ENCODE measurements around the gene TXNDC17.
"Not testable (repeated sequence)": the region's sequence is repeated elsewhere in the genome, so short reads cannot be mapped to it uniquely, and the experiment has no call there.

The TXNDC17 gene

GRCh38 chr17:6683081-6683684 is 42.3 kb downstream of the TXNDC17 start:
- Mint-ChIP-seq H3K4me1 (peaks cover 2% of the 10 kb centered on the region), H3K27me3 (peaks cover 89% of the 10 kb centered on the region)

GRCh38 chr17:6683730-6684459 is 43.0 kb downstream of the TXNDC17 start:
- Mint-ChIP-seq H3K9me3 (no peaks in the 10 kb centered on the region), H3K4me3 (no peak overlapping the region), H3K27me3 (peaks cover 82% of the 10 kb centered on the region), H3K4me1 (no peaks in the 10 kb centered on the region), H3K27ac (no peak overlapping the region)
- no peak for DNase-seq
- no peak for ATAC-seq

More at GRCh38 chr17:6683081-6683684, 42.3 kb downstream of the TXNDC17 start:
- DNase-seq (no peak), ATAC-seq (no peak)
- H3K9me3 Mint-ChIP-seq = no peaks in the 10 kb centered on the region
- H3K27ac Mint-ChIP-seq = no peak overlapping the region
- H3K4me3 Mint-ChIP-seq = no peak overlapping the region

- Mint-ChIP-seq H3K4me3 (no peak overlapping the region), H3K27ac (no peak overlapping the region), H3K9me3 (no peaks in the 10 kb centered on the region), H3K27me3 (peaks cover 78% of the 10 kb centered on the region), H3K4me1 (no peaks in the 10 kb centered on the region)
- no peak for DNase-seq
- ATAC-seq = no peak
Measured at GRCh38 chr17:6684460-6684783, 43.6 kb downstream of the TXNDC17 start.

- H3K27me3 Mint-ChIP-seq = peaks cover 74% of the 10 kb centered on the region
- H3K4me1 Mint-ChIP-seq = no peaks in the 10 kb centered on the region
- no peak overlapping the region for H3K27ac Mint-ChIP-seq
- no peak for DNase-seq
- no peaks in the 10 kb centered on the region for H3K9me3 Mint-ChIP-seq
- no peak overlapping the region for H3K4me3 Mint-ChIP-seq
- ATAC-seq = no peak
Measured at GRCh38 chr17:6684881-6685767, 44.3 kb downstream of the TXNDC17 start.

GRCh38 chr17:6686026-6686425 is 45.2 kb downstream of the TXNDC17 start:
- ATAC-seq (no peak), DNase-seq (no peak)
- peaks cover 68% of the 10 kb centered on the region for H3K27me3 Mint-ChIP-seq
- no peaks in the 10 kb centered on the region for H3K9me3 Mint-ChIP-seq
- H3K27ac Mint-ChIP-seq = no peak overlapping the region
- H3K4me1 Mint-ChIP-seq = no peaks in the 10 kb centered on the region
- no peak overlapping the region for H3K4me3 Mint-ChIP-seq

- H3K4me3 Mint-ChIP-seq = no peak overlapping the region
- H3K9me3 Mint-ChIP-seq = no peaks in the 10 kb centered on the region
- H3K27me3 Mint-ChIP-seq = peaks cover 64% of the 10 kb centered on the region
Measured at GRCh38 chr17:6688944-6689343, 48.1 kb downstream of the TXNDC17 start.

GRCh38 chr17:6690641-6691040 is 49.8 kb downstream of the TXNDC17 start:
- Mint-ChIP-seq H3K27me3 (peaks cover 55% of the 10 kb centered on the region), H3K9me3 (no peaks in the 10 kb centered on the region), H3K4me1 (no peaks in the 10 kb centered on the region), H3K4me3 (no peak overlapping the region), H3K27ac (no peak overlapping the region)
- ATAC-seq (no peak), DNase-seq (no peak)

More at GRCh38 chr17:6688944-6689343, 48.1 kb downstream of the TXNDC17 start:
- no peak for ATAC-seq
- H3K27ac Mint-ChIP-seq = no peak overlapping the region
- DNase-seq = no peak
- no peaks in the 10 kb centered on the region for H3K4me1 Mint-ChIP-seq

GRCh38 chr17:6691546-6691945 is 50.7 kb downstream of the TXNDC17 start:
- ATAC-seq = no peak
- DNase-seq = no peak
- no peaks in the 10 kb centered on the region for H3K9me3 Mint-ChIP-seq
- no peak overlapping the region for H3K27ac Mint-ChIP-seq
- H3K4me3 Mint-ChIP-seq = no peak overlapping the region
- H3K27me3 Mint-ChIP-seq = peaks cover 53% of the 10 kb centered on the region
- no peaks in the 10 kb centered on the region for H3K4me1 Mint-ChIP-seq

GRCh38 chr17:6691958-6692357 is 51.1 kb downstream of the TXNDC17 start:
- H3K27me3 Mint-ChIP-seq = peaks cover 49% of the 10 kb centered on the region
- not testable (repeated sequence) for H3K9me3 Mint-ChIP-seq, DNase-seq, ATAC-seq, H3K27ac Mint-ChIP-seq, H3K4me1 Mint-ChIP-seq, H3K4me3 Mint-ChIP-seq

Measured in stimulated activated naive CD8-positive, alpha-beta T cell treated with anti-CD3 and anti-CD28 coated beads, Interleukin-15, amount 100 ng/mL, for 72 hours (primary cell).